C4-2B (cell line): Measurements from ENCODE around the gene ZDHHC7.
"Not testable (repeated sequence)": the region's sequence is repeated elsewhere in the genome, so short reads cannot be mapped to it uniquely, and the experiment has no call there.

Source experiments
- H3K27ac ChIP-seq: fragments of 450-650 bp; 2 replicates; pipeline ENCODE4 v1.5.1; 2017
- CTCF ChIP-seq: fragments of 450-650 bp; conservative IDR thresholded peaks from 2 replicates; pipeline ENCODE4 v1.5.1; 2017; ENCODE audit warnings: mild to moderate bottlenecking
- ZFX ChIP-seq: fragments of 450-650 bp; IDR thresholded peaks from 2 replicates; pipeline ENCODE4 v1.6.1; 2017

The ZDHHC7 gene

GRCh38 chr16:84942786-84943185 is 68.5 kb downstream of the ZDHHC7 start:
- H3K27ac ChIP-seq = no peak overlapping the region
- no peak for TF ChIP-seq CTCF
- no peak for TF ChIP-seq ZFX

GRCh38 chr16:84941921-84942320 is 69.4 kb downstream of the ZDHHC7 start:
- H3K27ac ChIP-seq = no peak overlapping the region
- no peak for TF ChIP-seq ZFX
- TF ChIP-seq CTCF = no peak

DNA sequence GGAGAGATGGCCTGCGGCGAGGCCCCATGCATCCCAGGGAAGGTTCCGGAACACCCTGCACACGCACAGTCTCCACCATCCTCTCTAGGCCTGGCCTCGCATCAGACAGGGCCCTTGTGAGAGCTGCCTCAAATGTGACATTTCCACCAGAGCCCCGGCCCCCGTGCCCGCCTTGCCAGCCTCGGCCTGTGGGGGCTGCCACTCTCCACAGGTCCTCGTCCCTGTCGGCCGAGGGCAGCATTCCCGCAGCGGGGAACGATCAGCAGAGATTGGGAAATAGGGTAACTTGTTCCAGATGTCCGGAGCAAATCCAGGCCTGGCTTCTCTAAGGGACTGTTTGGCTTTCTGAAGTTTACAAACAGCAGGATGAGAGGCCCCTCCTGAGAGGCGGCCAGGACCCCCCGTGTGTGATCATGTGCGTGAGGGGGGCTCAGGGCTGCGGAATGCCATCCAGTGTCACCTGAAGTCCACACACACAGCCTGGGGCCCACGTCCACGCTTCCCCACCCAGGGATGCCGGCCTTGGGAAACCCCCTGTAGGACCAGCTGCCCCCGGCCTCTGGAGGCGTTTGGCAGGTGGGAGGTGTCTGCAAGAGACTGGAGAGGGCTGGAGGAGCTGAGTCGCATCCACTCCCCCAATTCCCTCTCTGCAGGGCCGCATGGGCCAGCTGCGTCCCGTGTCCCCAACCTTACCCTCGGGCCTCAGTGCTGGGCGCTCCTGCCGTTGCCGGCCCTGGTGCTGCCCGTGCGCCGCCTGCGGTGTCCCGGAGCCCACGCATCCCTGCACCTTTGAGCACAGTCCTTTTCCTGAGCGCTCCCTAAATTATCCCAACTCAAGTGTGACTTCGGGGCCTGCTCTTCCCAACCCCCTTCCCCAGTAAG is 70.4 kb downstream of the ZDHHC7 start:
- no peak overlapping the region for H3K27ac ChIP-seq
- TF ChIP-seq CTCF (no peak), ZFX (no peak)

- not testable (repeated sequence) for H3K27ac ChIP-seq
Observed at GRCh38 chr16:84938616-84939015, 72.7 kb downstream of the ZDHHC7 start.

DNA sequence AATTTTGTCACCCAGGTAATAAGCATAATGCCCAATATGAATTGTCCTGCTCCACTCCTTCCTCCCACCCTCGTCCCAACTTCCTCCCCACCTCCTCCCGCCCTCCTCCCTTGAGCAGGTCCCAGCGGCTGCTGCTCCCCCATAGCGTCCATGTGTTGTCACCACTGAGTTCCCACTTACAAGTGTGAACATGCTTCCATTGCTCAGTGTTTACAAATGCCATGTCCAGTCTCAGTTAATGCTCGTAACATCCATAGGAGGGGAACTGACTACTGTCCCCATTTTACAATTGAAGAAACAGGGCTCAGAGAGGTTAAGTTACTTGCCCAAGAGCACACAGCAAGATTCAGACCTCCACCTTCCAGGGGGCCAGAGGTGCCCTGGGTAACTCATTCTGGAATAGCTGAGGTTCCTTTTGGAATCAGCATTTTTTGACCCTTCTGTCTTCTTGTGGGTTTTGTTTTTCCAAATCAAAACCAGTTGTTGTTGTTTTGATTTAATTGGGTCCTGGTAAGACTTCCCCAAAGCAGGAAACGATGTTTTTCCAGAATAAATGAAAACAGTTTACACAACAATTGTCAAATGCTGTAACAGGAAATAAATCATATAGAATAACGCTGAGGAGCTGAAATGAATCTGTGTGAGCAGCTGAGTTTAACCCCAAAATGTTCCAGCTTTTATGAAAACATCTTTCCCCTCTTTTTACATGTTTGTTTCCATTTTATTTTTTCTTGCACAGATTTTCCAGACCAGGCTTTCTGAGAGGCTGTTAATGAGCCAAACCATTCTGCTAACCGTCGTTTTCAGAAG is 73.9 kb downstream of the ZDHHC7 start:
- no peak for TF ChIP-seq ZFX
- TF ChIP-seq CTCF = no peak
- no peak overlapping the region for H3K27ac ChIP-seq

DNA sequence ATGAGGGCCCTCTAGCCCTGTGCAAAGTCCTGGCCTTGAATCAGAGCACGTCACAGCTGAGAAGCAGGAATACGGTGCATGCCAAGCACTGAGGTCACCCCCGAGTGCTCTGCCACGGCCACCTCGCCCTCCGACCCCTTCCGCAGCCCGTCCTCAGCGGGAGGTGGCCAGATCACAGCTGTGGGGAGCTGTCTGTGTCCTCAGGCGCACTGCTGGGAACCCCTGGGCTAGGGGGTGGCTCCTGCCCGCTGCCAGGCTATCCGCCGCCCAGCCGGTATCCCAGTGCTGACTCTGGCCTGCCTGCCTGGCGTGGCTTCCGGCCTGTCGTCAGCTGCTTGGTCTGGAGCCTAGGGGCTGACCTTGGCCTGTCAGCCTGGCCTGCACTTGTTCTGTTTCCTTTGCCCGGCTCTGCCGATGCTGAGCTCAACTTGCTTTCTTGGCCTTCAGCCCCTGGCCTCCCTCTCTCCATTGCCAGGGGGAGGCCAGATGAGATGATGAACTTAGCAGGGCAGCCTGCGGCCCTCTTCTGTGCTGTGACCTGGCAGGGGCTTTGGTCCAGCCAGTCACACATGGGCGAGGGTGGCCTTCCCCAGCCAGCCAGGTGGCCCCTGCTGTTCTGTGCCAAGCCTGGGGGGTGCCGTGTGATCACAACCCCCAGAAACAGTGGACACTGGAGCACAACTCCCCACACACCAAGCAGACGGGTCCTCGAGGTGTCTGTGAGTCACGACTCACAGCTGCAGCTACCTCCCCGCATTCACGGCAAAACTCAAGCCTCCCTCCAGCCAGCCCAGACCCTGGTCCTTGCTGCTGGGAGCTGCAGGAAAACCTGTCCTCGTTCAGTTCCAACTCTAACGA is 77.3 kb downstream of the ZDHHC7 start:
- no peak overlapping the region for H3K27ac ChIP-seq
- TF ChIP-seq CTCF (no peak), ZFX (no peak)

DNA sequence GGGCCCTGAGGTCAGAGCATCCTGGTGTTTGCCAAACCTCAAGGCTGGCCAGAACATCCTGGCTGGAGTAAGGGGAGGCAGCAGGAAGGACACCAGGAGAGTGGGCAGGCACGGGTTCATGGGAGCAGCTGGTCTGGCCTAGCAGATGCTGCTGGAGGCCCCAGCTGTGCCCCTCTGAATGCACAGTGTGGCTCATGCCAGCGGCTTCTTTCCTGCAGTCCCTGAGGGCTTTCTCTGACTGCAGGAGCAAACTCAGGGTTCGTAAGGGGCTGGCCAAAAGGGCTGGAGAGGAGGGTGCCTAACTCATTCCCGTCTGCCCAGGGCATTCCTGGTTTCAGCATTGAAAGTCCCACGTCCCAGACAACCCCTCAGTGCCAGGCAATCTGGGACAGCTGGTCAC is 78.7 kb downstream of the ZDHHC7 start:
- no peak for TF ChIP-seq CTCF
- TF ChIP-seq ZFX = no peak
- H3K27ac ChIP-seq = no peak overlapping the region
